H9 (cell line): Measurements from ENCODE around the gene FYN. TPM values are rescaled to one million over a fixed set of nuclear protein-coding genes. Genes with fewer than 3 reads are reported as not detected.

Experiments used
- DNase-seq: peaks from one replicate; pipeline ENCODE4 v3.0.0-alpha.2; 2017
- H2AFZ ChIP-seq: one replicate; pipeline ENCODE4 v1.6.1; 2013; ENCODE audit warnings: mild to moderate bottlenecking, low read length, control low read depth, moderate library complexity
- H2AK5ac ChIP-seq: 2 replicates; pipeline ENCODE4 v1.6.1; 2013; ENCODE audit warnings: low read length, control low read depth, mixed read lengths; ENCODE audit not compliant: insufficient read length
- H2BK120ac ChIP-seq: one replicate; pipeline ENCODE4 v1.6.1; 2013; ENCODE audit warnings: low read depth, mild to moderate bottlenecking, low read length, control low read depth, inconsistent platforms; ENCODE audit not compliant: poor library complexity, severe bottlenecking
- H2BK12ac ChIP-seq: 2 replicates; pipeline ENCODE4 v1.6.1; 2013; ENCODE audit warnings: low read length, control low read depth, mixed read lengths, low read depth; ENCODE audit not compliant: insufficient read length
- H2BK15ac ChIP-seq: 2 replicates; pipeline ENCODE4 v1.6.1; 2013; ENCODE audit warnings: low read depth, low read length, control low read depth
- H2BK20ac ChIP-seq: one replicate; pipeline ENCODE4 v1.6.1; 2013; ENCODE audit warnings: low read depth, mild to moderate bottlenecking, low read length, control low read depth, inconsistent platforms; ENCODE audit not compliant: poor library complexity, severe bottlenecking
- H2BK5ac ChIP-seq: 2 replicates; pipeline ENCODE4 v1.6.1; 2013; ENCODE audit warnings: low read length, control low read depth, mixed read lengths; ENCODE audit not compliant: insufficient read length
- H3K14ac ChIP-seq: 2 replicates; pipeline ENCODE4 v1.6.1; 2013; ENCODE audit warnings: low read length, control low read depth; ENCODE audit not compliant: insufficient read depth
- H3K18ac ChIP-seq: 2 replicates; pipeline ENCODE4 v1.6.1; 2013; ENCODE audit warnings: low read depth, mild to moderate bottlenecking, mixed read lengths, low read length, control low read depth; ENCODE audit not compliant: insufficient read length
- H3K23ac ChIP-seq: 2 replicates; pipeline ENCODE4 v1.6.1; 2013; ENCODE audit warnings: low read length, control low read depth, mixed read lengths, low read depth; ENCODE audit not compliant: insufficient read length
- H3K23me2 ChIP-seq: 2 replicates; pipeline ENCODE4 v1.6.1; 2013; ENCODE audit warnings: low read depth, mild to moderate bottlenecking, mixed read lengths, low read length, control low read depth; ENCODE audit not compliant: insufficient read length, poor library complexity, severe bottlenecking
- H3K27ac ChIP-seq: 2 replicates; pipeline ENCODE4 v1.5.1; 2013; ENCODE audit warnings: low read length, control low read depth, mixed read lengths, low read depth; ENCODE audit not compliant: insufficient read length
- H3K27me3 ChIP-seq: 2 replicates; pipeline ENCODE4 v1.6.1; 2013; ENCODE audit warnings: low read length, control low read depth, inconsistent platforms; ENCODE audit not compliant: insufficient read depth
- H3K4ac ChIP-seq: 2 replicates; pipeline ENCODE4 v1.6.1; 2013; ENCODE audit warnings: low read depth, mild to moderate bottlenecking, control low read depth, inconsistent platforms, low read length, moderate library complexity
- H3K4me1 ChIP-seq: 2 replicates; pipeline ENCODE4 v1.6.1; 2013; ENCODE audit warnings: low read length, control low read depth, inconsistent platforms; ENCODE audit not compliant: insufficient read depth
- H3K4me2 ChIP-seq: 2 replicates; pipeline ENCODE4 v1.6.1; 2013; ENCODE audit warnings: low read length, control low read depth, mixed read lengths; ENCODE audit not compliant: insufficient read length, insufficient read depth
- H3K56ac ChIP-seq: 2 replicates; pipeline ENCODE4 v1.6.1; 2013; ENCODE audit warnings: low read depth, mild to moderate bottlenecking, mixed read lengths, low read length, control low read depth; ENCODE audit not compliant: insufficient read length
- H3K79me1 ChIP-seq: 2 replicates; pipeline ENCODE4 v1.6.1; 2013; ENCODE audit warnings: low read depth, mild to moderate bottlenecking, moderate library complexity, low read length, control low read depth, inconsistent platforms; ENCODE audit not compliant: insufficient read depth, poor library complexity, severe bottlenecking
- H3K79me2 ChIP-seq: 2 replicates; pipeline ENCODE4 v1.6.1; 2013; ENCODE audit warnings: low read length, control low read depth, inconsistent platforms; ENCODE audit not compliant: insufficient read depth
- H3K9ac ChIP-seq: 2 replicates; pipeline ENCODE4 v1.6.1; 2013; ENCODE audit warnings: low read length, control low read depth, mixed read lengths; ENCODE audit not compliant: insufficient read length; ENCODE audit errors: extremely low read depth
- H3K9me3 ChIP-seq: one replicate; pipeline ENCODE4 v1.6.1; 2013; ENCODE audit warnings: low read depth, low read length, inconsistent platforms; ENCODE audit not compliant: control insufficient read depth
- H3T11ph ChIP-seq: one replicate; pipeline ENCODE4 v1.6.1; 2013; ENCODE audit warnings: mild to moderate bottlenecking, low read length, control low read depth, inconsistent platforms
- H4K20me1 ChIP-seq: one replicate; pipeline ENCODE4 v1.6.1; 2013; ENCODE audit not compliant: control insufficient read depth, insufficient read length, insufficient read depth
- H4K5ac ChIP-seq: 2 replicates; pipeline ENCODE4 v1.6.1; 2013; ENCODE audit warnings: low read depth, mild to moderate bottlenecking, mixed read lengths, low read length, control low read depth; ENCODE audit not compliant: insufficient read length
- H4K8ac ChIP-seq: replicated peaks from 2 replicates; pipeline ENCODE4 v1.6.1; 2013; ENCODE audit warnings: low read length, control low read depth, mixed read lengths, low read depth; ENCODE audit not compliant: insufficient read length
- H4K91ac ChIP-seq: 2 replicates; pipeline ENCODE4 v1.6.1; 2013; ENCODE audit warnings: low read depth, mild to moderate bottlenecking, moderate library complexity, mixed read lengths, low read length, control low read depth; ENCODE audit not compliant: insufficient read length
- H3K27ac Mint-ChIP-seq, 3 experiments: 2 replicates in 2 of 3; 3 replicates in 1 of 3; pipeline ENCODE4 v1.8.0; 2020 to 2021; ENCODE audit warnings: mixed read lengths in 3 of 3, mild to moderate bottlenecking in 1 of 3, moderate library complexity in 1 of 3
- H3K27me3 Mint-ChIP-seq: 2 replicates; pipeline ENCODE4 v1.8.0; 2021; ENCODE audit warnings: low read depth, mild to moderate bottlenecking, moderate library complexity, mixed read lengths
- H3K36me3 Mint-ChIP-seq, 3 experiments: 2 replicates in 2 of 3; 3 replicates in 1 of 3; pipeline ENCODE4 v1.8.0; 2020 to 2021; ENCODE audit warnings: low read depth in 3 of 3, mixed read lengths in 3 of 3; ENCODE audit not compliant: insufficient read depth in 1 of 3
- H3K4me1 Mint-ChIP-seq, 2 experiments: 2 replicates each; pipeline ENCODE4 v1.8.0; 2020; ENCODE audit warnings: mixed read lengths in 2 of 2
- H3K4me3 Mint-ChIP-seq, 2 experiments: 2 replicates in 1 of 2; 3 replicates in 1 of 2; pipeline ENCODE4 v1.8.0; 2020 to 2021; ENCODE audit warnings: mild to moderate bottlenecking in 2 of 2, mixed read lengths in 2 of 2, moderate library complexity in 1 of 2
- H3K9me3 Mint-ChIP-seq, 2 experiments: 2 replicates in 1 of 2; 3 replicates in 1 of 2; pipeline ENCODE4 v1.8.0; 2020; ENCODE audit warnings: mild to moderate bottlenecking in 2 of 2, mixed read lengths in 2 of 2, moderate library complexity in 1 of 2
- WGBS: extraction: QIAGEN DNeasy Blood & Tissue Kit; methylation state at CpG from one replicate; pipeline ENCODE4 v1.1.7; 2013; ENCODE audit warnings: missing lambda C conversion rate, low lambda C conversion rate, mixed read lengths; ENCODE audit not compliant: insufficient read length; ENCODE audit errors: extremely low coverage; 5-methylcytosine and 5-hydroxymethylcytosine counted together
- total RNA-seq: library from RNA; stranded (reverse); gene quantifications from 2 replicates; pipeline ENCODE4 v1.2.1, GENCODE V29; 2021
- TF ChIP-seq, protein P1 (sequence below): fragments of 200-600 bp; sonication (generic); conservative IDR thresholded peaks from 3 replicates; pipeline ENCODE4 v1.8.0; 2021; ENCODE audit warnings: antibody characterized with exemption, mild to moderate bottlenecking

FYN gene
- total RNA-seq, 1 experiment from 2014 or later, result 64.8 TPM

DNA sequence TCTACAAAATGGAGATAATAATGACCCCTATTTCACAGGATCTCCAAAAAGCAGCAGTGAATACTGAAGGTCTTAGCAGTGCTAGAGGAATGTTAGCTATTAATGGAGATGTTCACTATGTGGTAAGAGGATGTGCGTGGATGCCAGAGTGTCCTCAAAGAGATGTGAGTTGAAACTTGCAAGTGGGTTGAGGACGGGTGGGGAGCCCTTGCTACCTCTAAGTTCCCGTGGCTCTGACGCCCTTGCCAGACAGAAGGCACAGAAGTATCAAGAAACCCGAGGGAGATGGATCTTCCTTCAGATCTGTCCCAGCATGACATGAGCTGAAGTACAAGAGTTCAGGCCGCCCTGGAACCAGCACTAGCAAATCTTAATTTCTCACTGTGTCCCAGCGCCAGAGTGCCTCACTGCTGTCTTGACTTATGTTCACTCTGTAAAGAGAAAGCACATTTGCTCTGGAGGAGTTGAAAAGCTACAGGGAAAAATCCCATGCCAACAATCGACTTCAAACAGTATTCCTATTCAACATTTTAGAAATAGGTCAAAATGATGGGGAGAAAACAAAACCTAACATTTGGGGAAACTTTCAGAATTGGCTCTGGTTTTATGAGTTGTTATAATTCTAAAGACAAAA lies 59.5 kb downstream of the FYN start:
- TF ChIP-seq, protein P1, sequence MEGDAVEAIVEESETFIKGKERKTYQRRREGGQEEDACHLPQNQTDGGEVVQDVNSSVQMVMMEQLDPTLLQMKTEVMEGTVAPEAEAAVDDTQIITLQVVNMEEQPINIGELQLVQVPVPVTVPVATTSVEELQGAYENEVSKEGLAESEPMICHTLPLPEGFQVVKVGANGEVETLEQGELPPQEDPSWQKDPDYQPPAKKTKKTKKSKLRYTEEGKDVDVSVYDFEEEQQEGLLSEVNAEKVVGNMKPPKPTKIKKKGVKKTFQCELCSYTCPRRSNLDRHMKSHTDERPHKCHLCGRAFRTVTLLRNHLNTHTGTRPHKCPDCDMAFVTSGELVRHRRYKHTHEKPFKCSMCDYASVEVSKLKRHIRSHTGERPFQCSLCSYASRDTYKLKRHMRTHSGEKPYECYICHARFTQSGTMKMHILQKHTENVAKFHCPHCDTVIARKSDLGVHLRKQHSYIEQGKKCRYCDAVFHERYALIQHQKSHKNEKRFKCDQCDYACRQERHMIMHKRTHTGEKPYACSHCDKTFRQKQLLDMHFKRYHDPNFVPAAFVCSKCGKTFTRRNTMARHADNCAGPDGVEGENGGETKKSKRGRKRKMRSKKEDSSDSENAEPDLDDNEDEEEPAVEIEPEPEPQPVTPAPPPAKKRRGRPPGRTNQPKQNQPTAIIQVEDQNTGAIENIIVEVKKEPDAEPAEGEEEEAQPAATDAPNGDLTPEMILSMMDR, result no peak
- Mint-ChIP-seq H3K4me3 (no peak overlapping the region), H3K4me1 (peaks cover 5 to 11% of the 10 kb centered on the region in 2 experiments), H3K9me3 (no peaks in the 10 kb centered on the region), H3K27me3 (no peaks in the 10 kb centered on the region), H3K36me3 (peaks cover 0 to 16% (median 1%) of the 10 kb centered on the region in 3 experiments; a peak in 4 of 7 replicates), H3K27ac (no peak overlapping the region)
- no peak overlapping the region for H4K8ac ChIP-seq
- no peaks in the 10 kb centered on the region for H3K23me2 ChIP-seq
- no peak overlapping the region for H2BK12ac ChIP-seq
- H4K20me1 ChIP-seq, result no peaks in the 10 kb centered on the region
- H2BK120ac ChIP-seq, result no peak overlapping the region
- no peaks in the 10 kb centered on the region for H3K27me3 ChIP-seq
- no peak overlapping the region for H2AK5ac ChIP-seq
- H3K79me2 ChIP-seq, result no peaks in the 10 kb centered on the region
- H2BK20ac ChIP-seq, result no peak overlapping the region
- H3K23ac ChIP-seq, result no peak overlapping the region
- H3K4ac ChIP-seq, result no peak overlapping the region
- no peak overlapping the region for H3K27ac ChIP-seq
- WGBS, result no CpG with 5 or more reads among the region's 8 CpGs
- no peak overlapping the region for H2BK15ac ChIP-seq
- H3K18ac ChIP-seq, result no peak overlapping the region
- no peaks in the 10 kb centered on the region for H3K4me1 ChIP-seq
- no peak overlapping the region for H3K56ac ChIP-seq
- H3K14ac ChIP-seq, result no peak overlapping the region
- no peak overlapping the region for H4K5ac ChIP-seq
- H3T11ph ChIP-seq, result no peak overlapping the region
- no peaks in the 10 kb centered on the region for H3K79me1 ChIP-seq
- H2AFZ ChIP-seq, result no peak overlapping the region
- no peak overlapping the region for H4K91ac ChIP-seq
- H2BK5ac ChIP-seq, result no peak overlapping the region
- DNase-seq, result no peak
- H3K9ac ChIP-seq, result no peak overlapping the region
- H3K4me2 ChIP-seq, result no peak overlapping the region
- H3K9me3 ChIP-seq, result no peaks in the 10 kb centered on the region
